ENCODE results near the gene ADGRB3. TPM values are rescaled to one million over a fixed set of nuclear protein-coding genes. Genes with fewer than 3 reads are reported as not detected.

Gene ADGRB3
- total RNA-seq, 2 experiments from 2014 or later, result not detected

DNA sequence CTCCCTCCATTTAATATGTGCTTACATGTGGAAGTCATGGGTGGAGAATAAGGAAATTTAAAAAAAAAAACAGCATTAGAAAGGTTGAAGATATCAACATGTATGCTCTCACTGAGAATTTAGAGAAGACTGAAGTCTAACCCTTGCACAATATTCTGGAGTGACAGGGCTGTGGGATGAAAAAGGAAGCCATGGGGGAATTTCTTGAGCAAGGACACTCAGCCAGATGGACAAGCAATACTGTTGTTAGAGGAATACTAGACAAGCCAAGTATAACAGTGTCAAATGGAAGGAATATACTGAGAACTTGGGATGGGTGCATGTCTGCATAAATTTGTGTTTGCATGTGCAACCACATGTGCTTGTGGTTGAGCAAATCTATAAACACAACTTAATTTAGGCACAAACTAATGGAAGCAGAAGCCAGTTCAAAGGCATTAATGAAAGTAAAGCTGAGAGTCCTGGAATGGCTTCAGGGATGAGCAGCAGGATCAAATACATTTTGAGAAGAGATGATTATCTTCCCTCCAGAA is 119.7 kb downstream of the ADGRB3 start:
- ATAC-seq (no peak), DNase-seq (no peak)
- Mint-ChIP-seq H3K36me3 (ENCODE audit: low read depth) (no peaks in the 10 kb centered on the region), H3K27me3 (ENCODE audit: low read depth) (no peaks in the 10 kb centered on the region), H3K9me3 (ENCODE audit: insufficient read depth) (no peaks in the 10 kb centered on the region), H3K27ac (no peak overlapping the region), H3K4me1 (ENCODE audit: low read depth) (no peaks in the 10 kb centered on the region), H3K4me3 (no peak overlapping the region)
- ChIA-PET POLR2A (no interaction called here), CTCF (no interaction called here)

GRCh38 chr6:68756454-68757375 is 121.6 kb downstream of the ADGRB3 start:
- ATAC-seq (no peak), DNase-seq (no peak)
- no peaks in the 10 kb centered on the region for H3K9me3 Mint-ChIP-seq (ENCODE audit: insufficient read depth)
- no peak overlapping the region for H3K4me3 Mint-ChIP-seq
- POLR2A ChIA-PET, result no interaction called here
- no peaks in the 10 kb centered on the region for H3K36me3 Mint-ChIP-seq (ENCODE audit: low read depth)
- CTCF ChIA-PET, result no interaction called here
- H3K27me3 Mint-ChIP-seq (ENCODE audit: low read depth), result no peaks in the 10 kb centered on the region
- H3K27ac Mint-ChIP-seq, result no peak overlapping the region
- no peaks in the 10 kb centered on the region for H3K4me1 Mint-ChIP-seq (ENCODE audit: low read depth)

GRCh38 chr6:68757821-68758220 is 122.7 kb downstream of the ADGRB3 start:
- ChIA-PET POLR2A (no interaction called here), CTCF (no interaction called here)
- no peak for ATAC-seq
- no peak overlapping the region for H3K27ac Mint-ChIP-seq
- H3K4me3 Mint-ChIP-seq, result no peak overlapping the region
- no peaks in the 10 kb centered on the region for H3K36me3 Mint-ChIP-seq (ENCODE audit: low read depth)
- H3K4me1 Mint-ChIP-seq (ENCODE audit: low read depth), result no peaks in the 10 kb centered on the region
- no peak for DNase-seq
- no peaks in the 10 kb centered on the region for H3K27me3 Mint-ChIP-seq (ENCODE audit: low read depth)
- no peaks in the 10 kb centered on the region for H3K9me3 Mint-ChIP-seq (ENCODE audit: insufficient read depth)

- Mint-ChIP-seq H3K4me1 (ENCODE audit: low read depth) (no peaks in the 10 kb centered on the region), H3K9me3 (ENCODE audit: insufficient read depth) (no peaks in the 10 kb centered on the region), H3K36me3 (ENCODE audit: low read depth) (no peaks in the 10 kb centered on the region), H3K27me3 (ENCODE audit: low read depth) (no peaks in the 10 kb centered on the region), H3K27ac (no peak overlapping the region), H3K4me3 (no peak overlapping the region)
- ChIA-PET CTCF (no interaction called here), POLR2A (no interaction called here)
- no peak for ATAC-seq
- DNase-seq, result no peak
Observed at GRCh38 chr6:68758559-68758958, 123.5 kb downstream of the ADGRB3 start.

DNA sequence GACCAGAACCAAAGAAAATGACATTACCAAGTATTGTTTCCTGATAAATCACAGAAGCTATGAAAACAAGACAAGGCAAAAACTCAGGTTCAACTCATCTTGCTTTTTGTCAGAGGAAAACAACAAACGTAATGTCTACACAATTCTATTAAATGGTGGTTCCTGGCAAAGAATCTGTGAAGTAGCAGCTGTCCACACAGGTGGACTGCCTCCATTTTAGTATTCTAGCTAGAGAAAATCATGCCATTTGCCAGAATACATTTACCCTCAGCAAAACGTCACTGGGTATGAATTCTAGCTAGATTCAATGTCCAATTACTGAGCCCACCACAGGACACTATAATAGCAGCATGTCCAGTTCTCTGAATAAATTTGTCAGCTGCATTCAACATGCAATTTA is 125.4 kb downstream of the ADGRB3 start:
- no peak for ATAC-seq
- no peak for DNase-seq
- no peak overlapping the region for H3K27ac Mint-ChIP-seq
- no peaks in the 10 kb centered on the region for H3K9me3 Mint-ChIP-seq (ENCODE audit: insufficient read depth)
- CTCF ChIA-PET, result no interaction called here
- H3K4me3 Mint-ChIP-seq, result no peak overlapping the region
- H3K27me3 Mint-ChIP-seq (ENCODE audit: low read depth), result no peaks in the 10 kb centered on the region
- POLR2A ChIA-PET, result no interaction called here
- H3K4me1 Mint-ChIP-seq (ENCODE audit: low read depth), result no peaks in the 10 kb centered on the region
- no peaks in the 10 kb centered on the region for H3K36me3 Mint-ChIP-seq (ENCODE audit: low read depth)

DNA sequence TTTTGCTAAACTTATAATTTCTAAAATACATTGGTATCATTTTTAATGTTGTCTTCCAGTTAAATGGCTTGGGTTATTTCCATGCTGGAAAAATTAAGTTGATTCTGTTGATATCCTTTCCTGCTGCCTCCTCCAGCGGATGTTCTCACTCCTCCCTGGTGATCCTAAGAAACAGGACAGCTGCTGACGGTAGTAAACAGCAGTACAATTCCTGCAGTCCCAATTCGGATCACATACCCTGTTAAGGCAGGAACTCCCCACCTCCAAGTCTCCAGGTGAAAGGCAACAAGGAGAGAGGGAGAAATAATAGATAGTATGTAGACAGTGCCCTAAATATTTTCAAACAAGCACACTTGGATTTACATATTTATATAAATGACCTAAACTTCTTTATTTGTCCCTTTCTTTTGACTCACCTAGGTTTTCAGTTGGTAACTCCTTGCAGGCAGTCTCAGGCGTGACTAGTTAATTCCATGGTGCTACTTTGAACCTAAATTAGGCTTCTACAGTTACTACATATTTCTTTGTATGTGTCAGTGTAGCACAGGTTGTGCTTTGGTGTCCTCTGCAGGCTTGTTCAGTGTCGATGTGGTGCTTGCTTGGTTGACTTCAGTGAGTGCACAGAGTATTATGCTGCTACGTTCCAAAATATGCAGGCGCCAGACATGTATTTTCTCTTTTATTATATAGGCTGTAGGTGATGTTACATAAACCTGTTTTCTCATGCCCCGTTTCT is 126.0 kb downstream of the ADGRB3 start:
- no peaks in the 10 kb centered on the region for H3K9me3 Mint-ChIP-seq (ENCODE audit: insufficient read depth)
- no peak overlapping the region for H3K27ac Mint-ChIP-seq
- no peaks in the 10 kb centered on the region for H3K4me1 Mint-ChIP-seq (ENCODE audit: low read depth)
- no peak for ATAC-seq
- DNase-seq, result no peak
- no peak overlapping the region for H3K4me3 Mint-ChIP-seq
- no peaks in the 10 kb centered on the region for H3K36me3 Mint-ChIP-seq (ENCODE audit: low read depth)
- ChIA-PET CTCF (no interaction called here), POLR2A (no interaction called here)
- H3K27me3 Mint-ChIP-seq (ENCODE audit: low read depth), result no peaks in the 10 kb centered on the region

GRCh38 chr6:68761985-68762384 is 126.9 kb downstream of the ADGRB3 start:
- Mint-ChIP-seq H3K9me3 (ENCODE audit: insufficient read depth) (no peaks in the 10 kb centered on the region), H3K27ac (no peak overlapping the region), H3K4me1 (ENCODE audit: low read depth) (no peaks in the 10 kb centered on the region), H3K36me3 (ENCODE audit: low read depth) (no peaks in the 10 kb centered on the region), H3K4me3 (no peak overlapping the region), H3K27me3 (ENCODE audit: low read depth) (no peaks in the 10 kb centered on the region)
- no peak for ATAC-seq
- ChIA-PET POLR2A (no interaction called here), CTCF (no interaction called here)
- no peak for DNase-seq

DNA sequence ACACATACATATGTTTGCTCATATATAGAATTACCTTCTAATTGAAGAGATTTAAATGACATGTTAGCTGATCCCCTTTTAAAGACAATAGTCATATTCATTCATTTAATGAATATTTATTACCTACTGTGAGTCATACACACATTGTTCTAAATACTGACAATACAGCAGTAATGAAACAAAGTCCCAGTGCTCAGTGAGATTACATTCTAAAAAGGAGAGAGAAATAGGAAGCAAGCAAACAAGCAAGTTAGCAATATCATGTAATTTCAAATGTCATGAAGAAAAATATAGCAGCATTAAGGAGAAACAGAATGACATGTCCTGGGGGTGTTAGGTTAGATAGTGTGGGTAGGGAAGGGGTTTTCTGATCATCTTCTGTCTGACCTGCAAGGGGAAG is 136.3 kb downstream of the ADGRB3 start:
- no peak for ATAC-seq
- Mint-ChIP-seq H3K36me3 (ENCODE audit: low read depth) (no peaks in the 10 kb centered on the region), H3K9me3 (ENCODE audit: insufficient read depth) (no peaks in the 10 kb centered on the region), H3K4me1 (ENCODE audit: low read depth) (no peaks in the 10 kb centered on the region), H3K27me3 (ENCODE audit: low read depth) (no peaks in the 10 kb centered on the region), H3K27ac (no peak overlapping the region), H3K4me3 (no peak overlapping the region)
- ChIA-PET CTCF (no interaction called here), POLR2A (no interaction called here)
- DNase-seq, result no peak

- CTCF ChIA-PET, result no interaction called here
Observed at GRCh38 chr6:68774843-68775242, 139.8 kb downstream of the ADGRB3 start.

DNA sequence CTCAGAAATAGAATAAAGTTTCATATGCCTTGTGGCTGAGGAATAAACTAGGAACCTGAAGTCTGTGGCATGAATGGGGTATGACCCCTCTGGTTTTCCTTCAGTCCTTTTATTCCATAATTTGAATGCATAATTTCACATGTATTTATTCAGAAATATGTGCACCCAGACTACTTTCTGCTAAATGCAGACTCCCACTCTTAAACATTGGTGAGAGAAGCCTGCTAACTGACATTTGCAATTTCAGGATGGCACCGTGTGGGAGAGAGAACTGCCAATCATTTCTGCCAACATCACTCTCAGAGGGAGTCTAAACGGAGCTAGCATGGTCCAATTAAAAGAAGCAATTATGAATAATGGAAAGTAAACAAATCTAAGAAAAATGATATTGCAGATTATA is 141.3 kb downstream of the ADGRB3 start:
- POLR2A ChIA-PET, result no interaction called here
- no peaks in the 10 kb centered on the region for H3K9me3 Mint-ChIP-seq (ENCODE audit: insufficient read depth)
- H3K36me3 Mint-ChIP-seq (ENCODE audit: low read depth), result no peaks in the 10 kb centered on the region
- H3K27ac Mint-ChIP-seq, result no peak overlapping the region
- H3K27me3 Mint-ChIP-seq (ENCODE audit: low read depth), result no peaks in the 10 kb centered on the region
- CTCF ChIA-PET, result no interaction called here
- no peak overlapping the region for H3K4me3 Mint-ChIP-seq
- ATAC-seq (no peak), DNase-seq (no peak)
- H3K4me1 Mint-ChIP-seq (ENCODE audit: low read depth), result no peaks in the 10 kb centered on the region

More at GRCh38 chr6:68774843-68775242, 139.8 kb downstream of the ADGRB3 start:
- ATAC-seq, result no peak
- no peak for DNase-seq
- no peak overlapping the region for H3K4me3 Mint-ChIP-seq
- no peaks in the 10 kb centered on the region for H3K36me3 Mint-ChIP-seq (ENCODE audit: low read depth)
- H3K27ac Mint-ChIP-seq, result no peak overlapping the region
- H3K4me1 Mint-ChIP-seq (ENCODE audit: low read depth), result no peaks in the 10 kb centered on the region
- no peaks in the 10 kb centered on the region for H3K27me3 Mint-ChIP-seq (ENCODE audit: low read depth)
- POLR2A ChIA-PET, result no interaction called here
- no peaks in the 10 kb centered on the region for H3K9me3 Mint-ChIP-seq (ENCODE audit: insufficient read depth)

DNA sequence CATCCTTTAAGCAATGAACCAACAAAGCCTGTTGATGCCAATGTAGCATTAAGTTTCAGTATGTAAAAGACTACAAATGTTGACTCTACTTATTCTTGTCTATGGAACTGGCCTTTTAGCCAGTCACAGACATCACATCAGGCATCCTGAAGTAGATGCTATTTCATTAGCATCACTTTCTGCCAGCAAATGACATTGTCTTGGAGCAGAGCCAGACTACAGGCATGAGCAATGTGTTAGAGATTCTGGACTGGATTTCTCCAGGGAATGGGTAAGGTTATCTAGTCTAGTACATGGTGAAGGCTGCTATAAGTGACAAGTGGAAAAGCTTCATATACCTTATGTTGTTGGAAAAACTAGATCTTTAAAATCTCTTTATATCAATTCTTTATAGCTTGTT is 142.9 kb downstream of the ADGRB3 start:
- Mint-ChIP-seq H3K4me3 (no peak overlapping the region), H3K9me3 (ENCODE audit: insufficient read depth) (no peaks in the 10 kb centered on the region), H3K27me3 (ENCODE audit: low read depth) (no peaks in the 10 kb centered on the region), H3K36me3 (ENCODE audit: low read depth) (no peaks in the 10 kb centered on the region), H3K4me1 (ENCODE audit: low read depth) (no peaks in the 10 kb centered on the region), H3K27ac (no peak overlapping the region)
- ChIA-PET CTCF (no interaction called here), POLR2A (no interaction called here)
- DNase-seq (no peak), ATAC-seq (no peak)

DNA sequence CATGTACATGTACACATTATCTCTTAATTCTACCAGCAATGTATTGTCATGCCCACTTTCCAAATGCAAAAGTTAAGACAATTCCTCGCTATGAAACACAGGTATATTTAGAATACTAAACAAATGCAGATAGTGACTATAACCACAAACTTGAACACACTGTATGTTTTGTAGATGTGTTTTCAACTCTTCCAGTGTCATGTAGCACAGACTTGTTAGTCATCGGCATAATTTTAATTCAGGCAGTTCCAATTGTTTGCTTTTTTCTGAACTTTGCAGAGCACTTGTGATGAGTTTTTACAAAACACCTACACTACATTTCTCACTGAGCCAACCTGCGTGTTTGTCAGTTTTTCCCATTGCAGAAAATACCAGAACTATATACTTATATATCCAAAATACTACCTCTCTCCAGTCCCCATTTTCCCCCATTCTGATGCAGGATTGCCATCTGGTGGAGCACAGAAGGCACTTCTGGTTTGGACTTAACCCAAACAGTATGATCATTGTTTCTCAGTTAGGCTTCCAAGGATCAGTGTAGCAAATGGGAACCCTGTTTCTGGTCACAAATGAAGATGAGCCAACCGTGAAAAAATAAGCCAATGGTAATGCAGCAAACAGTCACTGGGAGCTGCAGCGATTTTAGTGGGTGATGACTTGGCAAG is 143.4 kb downstream of the ADGRB3 start:
- no peak overlapping the region for H3K27ac Mint-ChIP-seq
- DNase-seq, result no peak
- CTCF ChIA-PET, result no interaction called here

More for the DNA sequence above, 143.4 kb downstream of the ADGRB3 start:
- no peak for ATAC-seq
- Mint-ChIP-seq H3K4me1 (ENCODE audit: low read depth) (no peaks in the 10 kb centered on the region), H3K36me3 (ENCODE audit: low read depth) (no peaks in the 10 kb centered on the region), H3K4me3 (no peak overlapping the region), H3K27me3 (ENCODE audit: low read depth) (no peaks in the 10 kb centered on the region), H3K9me3 (ENCODE audit: insufficient read depth) (no peaks in the 10 kb centered on the region)
- POLR2A ChIA-PET, result no interaction called here

All from activated CD8-positive, alpha-beta T cell treated with anti-CD3 and anti-CD28 coated beads, Interleukin-2, amount 10 ng/mL, durations not matched to agents 7 days and 5 days (primary cell).